GM19025 (cell line): ENCODE measurements around the gene TXNDC2.
"Not testable (repeated sequence)": the region's sequence is repeated elsewhere in the genome, so short reads cannot be mapped to it uniquely, and the experiment has no call there.

Source experiments
- ATAC-seq: cut with Tn5 transposase; IDR thresholded peaks from one replicate; pipeline ENCODE4 v1.9.1; 2021; ENCODE audit warnings: mild to moderate bottlenecking, low read depth, moderate library complexity; ENCODE audit not compliant: unreplicated experiment

Gene TXNDC2

GRCh38 chr18:9910661-9911060 lies 24.9 kb downstream of the TXNDC2 start:
- ATAC-seq, result no peak

- ATAC-seq, result no peak
Measured at GRCh38 chr18:9911226-9911625, 25.5 kb downstream of the TXNDC2 start.

GRCh38 chr18:9912285-9912684 lies 26.5 kb downstream of the TXNDC2 start:
- not testable (repeated sequence) for ATAC-seq

- ATAC-seq, result no peak
Measured at GRCh38 chr18:9913151-9913525, 27.4 kb downstream of the TXNDC2 start.

- ATAC-seq, result peak; percentile 79
Measured at GRCh38 chr18:9913526-9914333, 28.0 kb downstream of the TXNDC2 start, which contains the start of gene VAPA. VAPA (plus strand) TSS chr18:9914016; CDS start chr18:9914257, 241 bp downstream.

GRCh38 chr18:9914334-9914583 lies 28.5 kb downstream of the TXNDC2 start:
- no peak for ATAC-seq

- ATAC-seq, result peak; percentile 28
Measured at GRCh38 chr18:9914584-9915290, 29.0 kb downstream of the TXNDC2 start.

- no peak for ATAC-seq
Measured at GRCh38 chr18:9915291-9916076, 29.7 kb downstream of the TXNDC2 start.

- no peak for ATAC-seq
Measured at GRCh38 chr18:9916077-9916639, 30.4 kb downstream of the TXNDC2 start.

- no peak for ATAC-seq
Measured at GRCh38 chr18:9916808-9917207, 31.0 kb downstream of the TXNDC2 start.

- no peak for ATAC-seq
Measured at GRCh38 chr18:9918016-9918680, 32.4 kb downstream of the TXNDC2 start.

GRCh38 chr18:9919564-9920232 lies 33.9 kb downstream of the TXNDC2 start:
- no peak for ATAC-seq

- no peak for ATAC-seq
Measured at GRCh38 chr18:9922592-9923311, 37.0 kb downstream of the TXNDC2 start.

- ATAC-seq, result no peak
Measured at GRCh38 chr18:9924371-9924943, 38.7 kb downstream of the TXNDC2 start.

- ATAC-seq, result no peak
Measured at GRCh38 chr18:9925369-9925768, 39.6 kb downstream of the TXNDC2 start.

- ATAC-seq, result no peak
Measured at GRCh38 chr18:9925795-9926194, 40.0 kb downstream of the TXNDC2 start.

GRCh38 chr18:9926223-9926894 lies 40.6 kb downstream of the TXNDC2 start:
- ATAC-seq, result no peak

- no peak for ATAC-seq
Measured at GRCh38 chr18:9926977-9927376, 41.2 kb downstream of the TXNDC2 start.
